IPS-NIHi11 (cell line): ENCODE results near the gene NOD1.
"Not testable (repeated sequence)": the region's sequence is repeated elsewhere in the genome, so short reads cannot be mapped to it uniquely, and the experiment has no call there.

ENCODE experiments used
- DNase-seq: peaks from one replicate; pipeline ENCODE4 v3.0.0; 2012; ENCODE audit warnings: mixed read lengths, low spot score

NOD1 gene

DNA sequence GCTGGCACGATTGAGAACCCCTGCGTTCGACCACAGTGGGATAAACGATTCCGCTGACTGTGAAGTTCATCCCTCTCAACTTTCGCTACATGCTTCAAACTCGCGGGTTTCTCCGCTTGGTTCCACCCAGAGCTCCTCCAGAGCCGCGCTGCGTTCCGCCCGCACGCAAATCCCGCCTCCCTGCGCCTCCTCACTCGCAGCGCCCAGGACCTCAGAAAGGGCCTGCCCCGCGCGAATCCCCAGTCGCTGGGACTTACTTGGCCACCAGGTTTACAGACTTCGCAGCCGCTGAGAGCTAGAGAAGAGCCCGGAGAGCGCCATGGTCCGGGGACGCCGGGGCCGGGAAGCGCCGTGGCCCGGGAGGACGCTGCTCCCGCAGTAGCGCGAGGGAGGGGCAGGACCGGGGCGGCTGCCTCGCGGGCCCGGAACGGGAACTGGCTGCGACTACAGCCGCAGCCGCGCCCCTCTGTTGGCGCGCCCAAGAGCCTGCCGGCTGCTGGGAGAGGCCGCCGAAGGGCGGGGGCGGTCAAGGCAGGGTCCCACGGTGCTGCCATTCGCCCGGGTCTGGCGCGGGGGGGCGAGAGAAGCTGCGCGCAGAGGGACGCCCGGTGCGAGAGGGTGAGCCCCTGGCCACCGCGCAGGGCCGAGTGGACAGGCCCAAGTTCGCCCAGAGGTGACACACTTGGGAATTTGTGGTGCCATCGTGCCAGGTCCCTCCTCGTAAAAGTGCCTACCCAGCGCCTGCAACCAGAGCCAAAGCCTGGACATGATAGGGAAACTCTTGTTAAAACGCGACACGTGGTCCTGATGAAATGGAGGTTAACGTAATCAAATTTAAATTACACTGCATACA, at the start of gene NOD1:
Gene NOD1 (minus strand): TSS at position 436 of the 853 bp plus-strand sequence. CDS start 21,863 bp downstream, outside the sequence.
- peak; percentile 90 for DNase-seq

- not testable (repeated sequence) for DNase-seq
Measured at GRCh38 chr7:30527297-30527696, 48.7 kb upstream of the NOD1 start.

DNA sequence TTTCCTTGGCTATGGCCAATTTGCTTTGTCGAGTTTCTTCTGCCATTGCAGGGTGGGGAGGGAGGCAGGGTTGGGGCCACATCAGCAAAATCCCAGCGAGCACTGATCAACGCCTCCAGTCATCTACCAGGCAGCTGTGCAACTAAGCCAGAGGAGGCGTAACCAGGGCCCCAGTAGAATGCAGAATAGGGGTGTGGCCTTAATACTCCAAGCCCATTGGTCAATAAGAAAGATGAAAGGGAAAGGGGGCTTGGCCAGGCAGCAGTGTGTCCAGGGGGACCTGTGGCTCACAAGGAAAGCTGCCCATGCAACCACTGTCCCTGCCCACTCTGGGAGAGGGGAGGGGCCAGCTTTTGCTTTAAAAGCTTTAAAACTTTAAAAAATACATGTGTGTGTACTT, 47.6 kb upstream of the NOD1 start:
- DNase-seq = peak; percentile 17

GRCh38 chr7:30525429-30525828, 46.8 kb upstream of the NOD1 start:
- no peak for DNase-seq

DNA sequence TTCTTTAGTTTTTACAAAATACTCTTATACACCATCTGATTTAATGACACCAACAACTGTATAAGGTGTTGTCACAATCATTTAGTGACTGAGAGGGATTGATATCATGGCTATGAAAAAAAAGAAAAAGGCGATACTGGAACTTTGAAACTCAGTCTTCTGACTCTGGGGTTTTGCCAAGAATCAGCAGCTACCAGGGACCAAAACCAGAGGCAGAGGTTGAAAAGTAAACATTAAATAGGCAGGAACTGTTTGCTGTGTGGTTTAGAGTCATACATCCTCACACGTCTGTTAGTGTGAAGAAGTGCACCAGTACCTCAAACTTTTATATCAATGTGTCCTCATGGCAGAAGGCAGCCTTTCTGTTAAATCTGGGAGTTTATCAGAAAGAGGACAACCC, 46.0 kb upstream of the NOD1 start:
- DNase-seq = no peak

DNA sequence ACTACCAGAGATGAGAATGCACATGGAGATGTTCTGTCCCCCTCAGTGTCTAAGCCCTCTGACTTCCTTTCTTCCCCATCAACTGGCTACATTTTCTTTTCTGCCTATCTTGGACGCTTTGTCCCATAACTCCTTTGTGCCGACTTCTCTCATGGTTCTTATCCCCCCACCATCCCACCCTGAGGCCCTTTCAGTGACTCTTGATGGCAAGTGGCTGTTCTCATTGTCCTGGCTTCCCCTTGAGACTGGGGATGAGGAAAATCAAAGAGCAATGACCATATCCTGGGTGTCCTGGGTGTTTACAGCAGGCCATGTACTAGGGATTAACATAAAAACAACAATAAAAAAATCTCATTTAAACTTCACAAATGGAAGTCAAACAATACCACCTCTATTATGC, 44.9 kb upstream of the NOD1 start:
- no peak for DNase-seq

DNA sequence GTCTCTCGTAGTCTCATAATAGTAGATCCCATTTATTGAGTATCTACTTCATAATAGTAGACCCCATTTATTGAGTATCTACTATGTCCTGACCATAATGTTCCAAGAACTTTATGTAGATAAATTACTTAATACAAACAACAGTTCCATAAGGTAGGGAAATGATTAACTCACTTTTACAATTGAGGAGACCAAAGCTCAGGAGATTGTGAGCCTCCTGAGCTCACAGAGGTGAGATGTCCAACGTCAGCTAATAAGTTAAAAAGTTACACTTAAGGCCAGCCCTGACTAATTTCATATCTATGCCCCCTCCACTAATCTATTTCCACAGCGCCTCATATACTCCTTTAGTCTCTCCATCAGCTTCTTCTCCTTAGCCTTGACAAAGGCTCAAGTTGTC, 43.6 kb upstream of the NOD1 start:
- DNase-seq = no peak

DNA sequence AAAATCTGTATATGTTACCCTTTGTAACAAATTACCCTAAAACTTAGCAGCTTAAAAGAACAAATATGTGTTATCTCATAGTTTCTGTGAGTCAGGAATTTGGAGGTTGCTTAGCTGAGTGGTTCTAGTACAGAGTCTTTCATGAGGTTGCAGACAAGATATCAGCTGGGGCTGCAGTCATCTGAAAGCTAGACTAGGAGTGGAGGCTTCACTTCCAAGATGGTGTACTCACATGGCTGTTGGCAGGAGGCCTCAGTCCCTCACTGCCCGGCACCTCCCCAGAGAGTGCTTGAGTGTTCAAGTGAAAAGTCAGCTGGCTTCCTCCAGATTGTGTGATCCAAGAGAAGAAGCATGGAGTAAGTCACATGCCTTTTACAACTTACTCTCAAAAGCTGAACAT, 42.9 kb upstream of the NOD1 start:
- no peak for DNase-seq

- DNase-seq = no peak
Measured at GRCh38 chr7:30519122-30519521, 40.5 kb upstream of the NOD1 start.

- DNase-seq = no peak
Measured at GRCh38 chr7:30515761-30516160, 37.2 kb upstream of the NOD1 start.

DNA sequence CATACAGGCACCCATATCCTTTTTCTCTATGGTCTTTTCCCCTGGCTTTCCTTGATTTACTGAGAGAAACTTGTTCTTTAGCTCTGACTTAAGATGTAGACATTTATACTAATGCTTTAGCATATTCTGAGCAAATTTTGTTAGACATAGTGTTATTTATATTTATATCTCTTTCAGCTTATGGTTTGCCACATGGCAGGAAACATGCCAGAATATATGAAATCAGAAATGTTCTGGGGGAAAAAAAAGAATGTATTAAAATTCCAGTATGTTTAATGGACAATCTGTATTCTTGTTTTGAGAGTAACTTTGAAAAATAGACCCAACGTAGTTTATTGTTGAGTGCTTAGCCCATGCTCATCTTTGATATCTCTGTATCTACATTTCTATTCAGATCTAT, 36.2 kb upstream of the NOD1 start:
- DNase-seq = no peak

DNA sequence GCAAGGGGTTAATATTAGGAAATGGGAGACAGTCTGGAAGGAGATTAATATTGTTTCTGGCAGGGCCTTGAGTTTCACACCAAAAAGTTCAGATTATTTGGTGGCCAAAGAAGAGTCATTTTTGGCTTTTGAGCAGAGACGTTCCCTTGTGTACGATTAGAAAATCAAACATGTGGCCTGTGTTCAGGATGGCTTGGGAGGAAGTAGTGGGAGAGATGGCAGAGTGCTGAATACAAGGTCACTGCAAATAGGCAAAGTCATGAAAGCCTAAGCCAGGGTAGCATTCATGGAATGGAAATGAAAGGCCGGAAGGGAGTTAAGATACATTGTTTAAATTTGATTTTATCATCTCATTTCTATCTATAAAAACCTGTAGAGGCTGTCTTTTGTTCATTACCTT, 35.6 kb upstream of the NOD1 start:
- DNase-seq = no peak

- no peak for DNase-seq
Measured at GRCh38 chr7:30513762-30514161, 35.2 kb upstream of the NOD1 start.

DNA sequence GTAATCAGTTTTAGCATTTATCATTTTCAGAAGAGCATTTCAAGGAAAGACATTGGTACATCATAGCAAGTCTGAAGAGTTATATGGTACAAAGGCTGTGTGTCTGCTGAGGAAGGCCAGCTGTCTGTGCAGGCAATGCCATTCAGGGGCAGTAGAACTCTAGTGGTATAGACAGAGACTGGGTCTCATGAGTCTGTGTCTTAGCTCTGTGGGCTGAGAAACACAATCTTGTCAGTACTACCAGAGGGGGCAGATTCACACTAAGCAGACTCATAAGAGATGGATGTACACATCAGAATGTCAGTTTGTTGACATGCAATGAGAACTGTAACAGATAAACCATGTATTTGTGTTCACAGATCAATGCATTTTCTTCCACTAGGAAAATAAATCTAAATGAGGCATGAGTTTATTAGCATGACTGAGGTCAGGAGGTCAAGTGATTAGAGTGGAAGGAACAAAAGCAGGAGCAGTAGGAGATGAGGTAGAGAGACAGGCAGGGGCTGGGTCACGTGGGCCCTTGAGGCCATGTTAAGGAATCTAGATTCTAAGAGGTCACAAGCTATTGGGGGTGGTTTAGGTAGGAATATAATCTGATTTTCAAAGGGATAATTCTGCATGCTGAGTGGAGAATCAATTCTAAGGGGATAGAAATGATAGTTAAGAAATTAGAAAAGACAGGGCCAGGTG, 33.5 kb upstream of the NOD1 start:
- DNase-seq = no peak

GRCh38 chr7:30511494-30511893, 32.9 kb upstream of the NOD1 start:
- no peak for DNase-seq

GRCh38 chr7:30510124-30511075, 31.8 kb upstream of the NOD1 start:
- no peak for DNase-seq

DNA sequence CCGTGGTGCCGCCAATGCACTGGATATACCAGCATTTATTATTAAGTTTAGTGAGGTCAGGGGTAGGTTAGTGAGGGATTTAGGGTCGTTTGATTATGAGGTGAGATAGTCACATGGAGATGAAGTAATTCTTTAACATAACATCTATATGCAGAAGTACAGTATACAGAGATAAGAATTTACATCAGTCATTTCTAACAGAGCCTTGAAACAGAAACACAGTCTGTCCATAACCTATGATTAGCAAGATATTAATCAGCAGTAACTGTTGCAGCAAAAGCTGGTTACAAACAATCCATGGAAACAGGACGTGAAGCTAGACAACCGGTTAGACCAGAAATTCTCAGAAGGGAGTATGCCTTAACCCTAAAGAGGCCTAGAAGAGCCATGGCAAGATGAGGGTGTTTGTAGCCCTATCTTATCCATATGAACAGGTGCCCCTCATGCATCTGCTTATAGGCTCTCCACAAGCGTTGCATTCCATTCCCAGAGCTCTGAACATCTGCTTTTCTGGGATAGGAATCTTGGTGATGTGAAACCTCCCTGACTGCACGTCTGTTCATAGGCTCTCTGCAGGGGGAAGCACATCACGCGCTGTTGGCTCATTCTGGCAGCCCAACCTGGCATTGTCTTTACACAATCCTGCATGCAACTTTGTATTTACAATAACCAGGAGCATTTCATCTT, 30.7 kb upstream of the NOD1 start:
- not testable (repeated sequence) for DNase-seq

GRCh38 chr7:30507346-30507900, 28.8 kb upstream of the NOD1 start:
- not testable (repeated sequence) for DNase-seq

- DNase-seq = no peak
Measured at GRCh38 chr7:30505174-30505697, 26.7 kb upstream of the NOD1 start.

DNA sequence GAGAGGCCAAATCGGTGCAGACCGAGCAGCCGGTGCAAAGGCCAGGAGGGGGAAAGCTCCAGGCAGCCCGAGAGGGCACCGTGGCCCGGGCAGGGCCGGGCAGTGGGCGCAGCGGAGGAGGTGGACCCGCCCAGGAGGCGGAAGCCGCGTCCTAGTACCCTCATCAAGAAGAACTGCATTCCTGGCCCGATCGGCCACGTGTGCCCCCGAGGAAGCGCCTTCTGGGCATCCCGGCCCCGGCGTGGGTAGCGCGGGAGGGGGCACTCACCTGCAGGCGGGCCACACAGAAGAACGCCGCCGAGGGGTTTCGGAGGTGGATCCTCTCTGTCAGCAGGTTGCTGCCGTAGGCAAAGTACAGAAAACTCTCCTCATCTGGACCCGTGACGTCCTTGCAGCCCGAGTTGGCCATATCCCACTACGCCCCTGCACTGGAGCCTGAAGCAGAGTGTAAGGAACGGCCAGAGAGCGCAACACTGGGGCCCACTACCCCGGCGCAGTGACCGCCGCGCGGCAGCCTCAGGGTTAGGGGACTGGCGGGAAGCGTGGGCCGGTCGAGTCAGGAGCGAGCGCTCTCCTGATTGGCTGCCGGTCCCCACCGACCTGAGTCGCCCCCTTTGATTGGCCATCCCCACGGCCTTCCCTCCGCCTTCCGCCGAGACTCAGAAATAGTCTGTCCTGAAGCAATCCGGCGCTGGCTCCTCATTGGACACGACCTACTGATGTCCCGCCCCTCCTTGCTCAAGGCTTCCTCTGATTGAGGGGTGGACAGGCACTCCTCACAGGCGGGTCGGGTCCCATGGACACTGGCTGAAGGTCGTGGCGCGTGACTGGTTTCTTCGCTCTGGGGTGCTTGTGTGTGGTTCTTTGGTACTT, 26.0 kb upstream of the NOD1 start, which contains the start of gene GGCT:
Gene GGCT (minus strand): TSS at position 529 of the 873 bp plus-strand sequence. CDS start 120 bp downstream, at position 409.
- peak; percentile 99 for DNase-seq
